H1 (cell line): ENCODE data around the gene GMEB2. TPM values are rescaled to one million over a fixed set of nuclear protein-coding genes. Genes with fewer than 3 reads are reported as not detected.
"Not testable (repeated sequence)": the region's sequence is repeated elsewhere in the genome, so short reads cannot be mapped to it uniquely, and the experiment has no call there.

Experiments used
- CTCF ChIA-PET: fragments of 300-600 bp; sonication (Branson Sonifier 250); formaldehyde crosslinking; loops from one replicate; lab custom pipeline; 2021; ENCODE audit not compliant: partially characterized antibody; lab: Charles Lee
- POLR2A ChIA-PET: fragments of 300-600 bp; sonication (Branson Sonifier 250); formaldehyde crosslinking; loops from one replicate; lab custom pipeline; 2021; ENCODE audit warnings: inconsistent platforms; ENCODE audit not compliant: partially characterized antibody; lab: Charles Lee
- DNase-seq, 2 experiments: peaks; one replicate each; pipeline versions ENCODE4 v3.0.0 to v3.0.0-alpha.2; 2010 to 2022; ENCODE audit warnings: low spot score in 2 of 2, low read depth in 1 of 2, mixed read lengths in 1 of 2
- FAIRE-seq: peaks from 2 replicates; lab custom pipeline; 2011; peaks lifted over from hg19 to GRCh38; lab: Jason Lieb, UNC
- H2AFZ ChIP-seq: 2 replicates; pipeline ENCODE4 v1.8.1; 2012; ENCODE audit warnings: low read length, inconsistent platforms
- H2AK5ac ChIP-seq: 2 replicates; pipeline ENCODE4 v1.6.1; 2013; ENCODE audit warnings: low read depth, low read length
- H2BK120ac ChIP-seq: replicated peaks from 2 replicates; pipeline ENCODE3; 2013; ENCODE audit warnings: low read depth, low read length, inconsistent platforms
- H2BK12ac ChIP-seq: 2 replicates; pipeline ENCODE4 v1.6.1; 2013; ENCODE audit warnings: low read depth, low read length
- H2BK15ac ChIP-seq: 2 replicates; pipeline ENCODE4 v1.6.1; 2013; ENCODE audit warnings: low read length
- H2BK20ac ChIP-seq: 2 replicates; pipeline ENCODE4 v1.6.1; 2013; ENCODE audit warnings: low read length
- H2BK5ac ChIP-seq: 2 replicates; pipeline ENCODE4 v1.6.1; 2013; ENCODE audit warnings: low read depth, low read length
- H3K14ac ChIP-seq: 2 replicates; pipeline ENCODE4 v1.6.1; 2013; ENCODE audit warnings: inconsistent platforms; ENCODE audit not compliant: insufficient read length
- H3K18ac ChIP-seq: 2 replicates; pipeline ENCODE4 v1.6.1; 2013; ENCODE audit warnings: low read length; ENCODE audit errors: extremely low read depth
- H3K23ac ChIP-seq: 2 replicates; pipeline ENCODE4 v1.6.1; 2013; ENCODE audit warnings: inconsistent platforms; ENCODE audit not compliant: insufficient read length
- H3K23me2 ChIP-seq: 2 replicates; pipeline ENCODE4 v1.6.1; 2013; ENCODE audit warnings: low read depth, low read length
- H3K27ac ChIP-seq: 2 replicates; pipeline ENCODE4 v1.6.1; 2011; ENCODE audit warnings: low read depth, low read length, inconsistent platforms
- H3K27me3 ChIP-seq, 4 experiments: replicated peaks in 1 of 4; 1 replicate in 1 of 4; 2 replicates in 3 of 4; pipeline versions ENCODE4 v1.6.1 to v1.8.1; 2011 to 2013; ENCODE audit warnings: low read length in 3 of 4, mild to moderate bottlenecking in 3 of 4, inconsistent platforms in 2 of 4, mixed read lengths in 2 of 4, moderate library complexity in 1 of 4; ENCODE audit not compliant: control insufficient read depth in 3 of 4, insufficient read depth in 3 of 4; ENCODE audit errors: extremely low read depth in 1 of 4
- H3K36me3 ChIP-seq, 4 experiments: 2 replicates each; pipeline versions ENCODE4 v1.6.1 to v1.8.1; 2011 to 2013; ENCODE audit warnings: mild to moderate bottlenecking in 4 of 4, low read length in 3 of 4, moderate library complexity in 2 of 4, control low read depth in 1 of 4, inconsistent platforms in 1 of 4; ENCODE audit not compliant: insufficient read depth in 4 of 4, control insufficient read depth in 2 of 4
- H3K4ac ChIP-seq: replicated peaks from 2 replicates; pipeline ENCODE3; 2013; ENCODE audit warnings: low read length, low read depth, mixed read lengths, inconsistent platforms; ENCODE audit not compliant: insufficient read length
- H3K4me1 ChIP-seq, 4 experiments: replicated peaks in 1 of 4; 1 replicate in 1 of 4; 2 replicates in 3 of 4; pipeline versions ENCODE4 v1.6.1 to v1.8.1; 2011 to 2013; ENCODE audit warnings: low read length in 3 of 4, inconsistent platforms in 2 of 4, mixed read lengths in 1 of 4; ENCODE audit not compliant: insufficient read depth in 4 of 4, control insufficient read depth in 3 of 4
- H3K4me2 ChIP-seq, 2 experiments: 2 replicates each; pipeline versions ENCODE4 v1.6.1 to v1.8.1; 2011 to 2013; ENCODE audit warnings: low read depth in 2 of 2, low read length in 2 of 2, control low read depth in 1 of 2, inconsistent platforms in 1 of 2, mild to moderate bottlenecking in 1 of 2; ENCODE audit not compliant: insufficient read depth in 1 of 2
- H3K4me3 ChIP-seq, 4 experiments: fragments of 200-600, 300-600 bp in 1 of 4; sonication (generic), shearing (Covaris generic), sonication (Bioruptor Twin) in 1 of 4; 2 replicates each; pipeline versions ENCODE4 v1.5.1 to v1.8.1; 2011 to 2016; ENCODE audit warnings: low read length in 4 of 4, low read depth in 3 of 4, control low read depth in 2 of 4, inconsistent platforms in 2 of 4, mild to moderate bottlenecking in 2 of 4, mixed read lengths in 1 of 4, moderate library complexity in 1 of 4; ENCODE audit not compliant: insufficient read depth in 2 of 4; ENCODE audit errors: extremely low read depth in 1 of 4
- H3K56ac ChIP-seq: replicated peaks from 2 replicates; pipeline ENCODE3; 2013; ENCODE audit warnings: low read depth, mild to moderate bottlenecking, mixed read lengths, low read length, inconsistent platforms; ENCODE audit not compliant: insufficient read length
- H3K79me1 ChIP-seq: 2 replicates; pipeline ENCODE4 v1.6.1; 2013; ENCODE audit warnings: low read depth, low read length, control low read depth
- H3K79me2 ChIP-seq, 2 experiments: 2 replicates each; pipeline versions ENCODE4 v1.6.1 to v1.8.1; 2012 to 2013; ENCODE audit warnings: low read length in 2 of 2, mild to moderate bottlenecking in 2 of 2, inconsistent platforms in 1 of 2; ENCODE audit not compliant: insufficient read depth in 2 of 2, control insufficient read depth in 1 of 2
- H3K9ac ChIP-seq, 4 experiments: replicated peaks in 1 of 4; 1 replicate in 1 of 4; 2 replicates in 3 of 4; pipeline versions ENCODE4 v1.6.1 to v1.8.1; 2011 to 2013; ENCODE audit warnings: low read depth in 3 of 4, low read length in 3 of 4, control low read depth in 2 of 4, mild to moderate bottlenecking in 2 of 4, moderate library complexity in 2 of 4, inconsistent platforms in 1 of 4; ENCODE audit errors: extremely low read depth in 1 of 4
- H3K9me3 ChIP-seq, 2 experiments: 2 replicates each; pipeline versions ENCODE4 v1.6.1 to v1.8.1; 2012 to 2013; ENCODE audit warnings: mild to moderate bottlenecking in 2 of 2, moderate library complexity in 2 of 2, control low read depth in 1 of 2, inconsistent platforms in 1 of 2, low read depth in 1 of 2, low read length in 1 of 2, mixed read lengths in 1 of 2; ENCODE audit not compliant: insufficient read depth in 2 of 2
- H4K20me1 ChIP-seq, 2 experiments: replicated peaks in 1 of 2; 2 replicates each; pipeline versions ENCODE3 to v1.8.1; 2011 to 2013; ENCODE audit warnings: inconsistent platforms in 2 of 2, low read length in 2 of 2, mild to moderate bottlenecking in 1 of 2; ENCODE audit not compliant: insufficient read depth in 2 of 2, control insufficient read depth in 1 of 2
- H4K5ac ChIP-seq: 2 replicates; pipeline ENCODE4 v1.6.1; 2013; ENCODE audit warnings: low read length, low read depth, mixed read lengths, inconsistent platforms; ENCODE audit not compliant: insufficient read length
- H4K8ac ChIP-seq: 2 replicates; pipeline ENCODE4 v1.8.0; 2013; ENCODE audit warnings: mild to moderate bottlenecking, moderate library complexity, low read length, inconsistent platforms; ENCODE audit not compliant: insufficient read depth; ENCODE audit errors: extremely low read depth
- H4K91ac ChIP-seq: replicated peaks from 2 replicates; pipeline ENCODE3; 2013; ENCODE audit warnings: low read length, mixed read lengths, inconsistent platforms; ENCODE audit not compliant: insufficient read length
- WGBS, 2 experiments: shearing (Covaris generic) in 1 of 2; methylation state at CpG; one replicate each; pipeline versions ENCODE4 v1.1.6 to v1.1.7; 2013 to 2015; ENCODE audit warnings: low lambda C conversion rate in 2 of 2, mixed read lengths in 2 of 2, inconsistent platforms in 1 of 2, low coverage in 1 of 2, missing lambda C conversion rate in 1 of 2; ENCODE audit not compliant: insufficient replicate concordance in 2 of 2, insufficient coverage in 1 of 2, insufficient read length in 1 of 2; ENCODE audit errors: extremely low coverage in 1 of 2, missing lambda C conversion rate in 1 of 2; 5-methylcytosine and 5-hydroxymethylcytosine counted together
- polyA plus RNA-seq, 7 experiments: library from polyadenylated mRNA; depleted of rRNA in 3 of 7; stranded (reverse) in 5 of 7; unstranded in 2 of 7; fragments of >200 nt in 5 of 7; fragments of 200-250 nt in 2 of 7; gene quantifications; 1 replicate in 5 of 7; 2 replicates in 1 of 7; 4 replicates in 1 of 7; pipeline versions ENCODE4 v1.2.1 to v1.2.3, GENCODE V29; 2011 to 2013; ENCODE audit warnings: missing spikeins in 2 of 7, mixed read lengths in 2 of 7
- total RNA-seq: library from RNA; stranded (reverse); fragmentation: NEBNext Ultra II Directional; extraction: Animal tissue kit (Norgen Biotek cat#: 25700); gene quantifications from 2 replicates; pipeline ENCODE4 v1.2.1, GENCODE V29; 2021

The GMEB2 gene
- total and polyA plus RNA-seq, 2 of the 8 experiments (the other 6 are each of a cell fraction or from before 2014, with no cell fraction given), result 12.9 to 14.2 TPM

GRCh38 chr20:63650486-63650885 is 23.6 kb upstream of the GMEB2 start:
- not testable (repeated sequence) for H2BK5ac ChIP-seq, H2BK120ac ChIP-seq, H3K56ac ChIP-seq, H3K9me3 ChIP-seq, H3K9ac ChIP-seq, H3K4me3 ChIP-seq, H3K36me3 ChIP-seq, H4K5ac ChIP-seq, H3K14ac ChIP-seq, H3K4ac ChIP-seq, H3K27me3 ChIP-seq, DNase-seq, H3K4me2 ChIP-seq, H2BK15ac ChIP-seq, H2BK12ac ChIP-seq, H3K79me1 ChIP-seq, H3K23ac ChIP-seq, H2BK20ac ChIP-seq, H3K27ac ChIP-seq, H2AFZ ChIP-seq, H2AK5ac ChIP-seq, H3K79me2 ChIP-seq, H3K18ac ChIP-seq, H4K91ac ChIP-seq, FAIRE-seq, H4K8ac ChIP-seq
- no CpG with 5 or more reads among the region's 25 CpGs for WGBS, 2 experiments
- ChIA-PET POLR2A (interaction anchor here (0.6 kb wide), 1 partner anchor 33 kb away, joined by 3 read pairs; no protein-coding TSS in a partner anchor), CTCF (interaction anchor here (0.7 kb wide), 1 partner anchor 9 kb away, joined by 3 read pairs; no protein-coding TSS in a partner anchor)
- Histone ChIP-seq H3K23me2 (peaks cover 13% of the 10 kb centered on the region), H4K20me1 (peaks cover 10 to 11% of the 10 kb centered on the region in 2 experiments), H3K4me1 (peaks cover 0 to 15% (median 12%) of the 10 kb centered on the region in 4 experiments; a peak in 6 of 7 replicates)
